Lower leg skin (tissue), 3 donors: ENCODE measurements around the gene LTBP2.

ENCODE experiments used
- CTCF ChIP-seq, 3 donors: fragments of 450-650 bp; IDR thresholded peaks; one replicate each; pipeline ENCODE4 v1.5.1; 2016; ENCODE audit warnings: antibody characterized with exemption in 3 of 3, mild to moderate bottlenecking in 3 of 3, moderate library complexity in 2 of 3
- POLR2A ChIP-seq, 2 donors: fragments of 450-650 bp; IDR thresholded peaks; one replicate each; pipeline ENCODE4 v1.6.1; 2016 to 2017; ENCODE audit warnings: antibody characterized with exemption in 2 of 2, mild to moderate bottlenecking in 1 of 2, moderate library complexity in 1 of 2

- no peak for TF ChIP-seq CTCF (IDR thresholded peaks at IDR 0.05)
- TF ChIP-seq POLR2A (IDR thresholded peaks at IDR 0.05), result no peak
Measured at GRCh38 chr14:74582910-74583581, 29.0 kb downstream of the LTBP2 start.
